ENCODE measurements around the gene TRAPPC2.
A peak's percentile ranks its signal among the peaks of the same experiment; 100 is the strongest.

TRAPPC2 gene

DNA sequence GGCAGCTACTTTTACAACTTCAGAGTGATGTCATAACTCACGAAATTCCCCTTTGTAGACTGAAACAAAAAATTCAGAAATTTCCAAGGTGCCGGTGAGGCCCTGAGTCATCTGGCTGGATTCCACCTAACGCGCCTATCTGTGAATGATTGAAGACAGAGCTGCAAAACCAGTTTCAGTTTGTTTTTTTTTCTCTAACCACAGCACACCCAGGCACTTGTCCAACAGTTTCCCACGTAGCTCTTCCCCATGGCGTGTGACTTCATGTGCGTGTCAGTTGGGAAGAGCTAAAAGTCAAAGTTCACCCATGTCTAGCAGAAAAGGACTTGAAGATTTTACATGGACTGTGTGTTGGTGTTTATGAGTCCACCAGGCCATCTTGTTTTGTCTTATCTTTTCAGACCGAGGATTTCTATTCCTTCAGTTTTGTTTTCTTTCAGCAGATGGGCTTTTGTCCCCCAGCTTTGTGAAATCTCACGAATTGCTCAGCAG, 65.1 kb downstream of the TRAPPC2 start:
- DNase-seq (ENCODE audit: low spot score) = peak; percentile 80

DNA sequence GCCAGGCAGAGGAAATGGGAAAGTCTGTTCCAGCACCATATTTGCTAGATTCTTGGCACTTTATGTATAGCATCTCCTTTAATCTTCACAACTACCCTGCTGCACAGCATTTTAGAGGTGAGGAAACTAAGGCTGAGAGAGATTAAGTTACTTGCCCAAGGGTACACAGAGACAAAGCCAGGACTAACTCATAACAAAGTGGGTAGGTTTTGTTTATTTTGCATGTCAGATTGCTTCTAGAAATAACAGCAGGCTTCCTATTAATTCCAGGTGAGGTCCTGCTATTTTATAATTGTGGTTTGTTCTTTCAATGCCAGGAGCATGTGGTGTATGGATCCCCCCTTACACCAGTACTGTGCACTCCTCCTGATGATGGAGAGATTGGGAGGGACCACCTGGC, 66.5 kb downstream of the TRAPPC2 start:
- no peak for DNase-seq (ENCODE audit: low spot score)

DNA sequence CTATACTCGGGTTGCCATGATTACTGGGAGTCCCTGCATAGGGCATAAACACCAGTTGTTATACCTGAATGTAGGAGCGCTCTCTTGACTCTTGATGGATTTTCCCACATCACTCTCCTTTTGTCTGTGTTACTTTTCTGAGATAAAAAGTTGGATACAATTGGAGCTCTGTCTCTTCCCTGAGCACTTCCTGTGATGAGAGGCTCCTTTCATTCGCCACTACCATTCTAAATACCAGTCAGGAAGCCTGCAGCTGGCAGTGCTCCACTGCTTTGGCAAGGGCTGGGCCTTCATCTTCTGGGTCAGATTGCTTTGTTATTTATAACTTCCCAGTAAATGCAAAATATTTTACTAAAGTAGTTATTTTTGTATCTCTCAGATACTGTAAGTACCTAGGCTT, 67.6 kb downstream of the TRAPPC2 start:
- DNase-seq (ENCODE audit: low spot score) = no peak

DNA sequence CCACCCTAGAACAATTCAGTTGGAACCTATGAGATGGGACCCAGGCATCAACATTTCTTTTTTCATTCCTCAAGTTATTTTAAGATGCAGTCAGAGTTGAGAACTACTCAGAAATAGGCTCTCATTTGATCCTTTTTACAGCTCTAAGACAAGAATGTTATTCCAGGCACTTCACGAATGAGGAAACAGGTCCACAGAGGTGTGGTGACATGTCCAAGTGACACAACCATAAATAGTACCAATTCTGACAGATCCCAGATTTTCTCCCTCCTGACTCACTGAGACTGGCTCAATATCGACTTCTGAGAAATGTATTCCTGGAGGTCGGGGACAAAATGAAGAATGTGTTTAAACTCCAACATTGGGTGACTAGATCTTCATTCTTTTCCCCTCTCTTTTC, 70.4 kb downstream of the TRAPPC2 start:
- DNase-seq (ENCODE audit: low spot score) = no peak

DNA sequence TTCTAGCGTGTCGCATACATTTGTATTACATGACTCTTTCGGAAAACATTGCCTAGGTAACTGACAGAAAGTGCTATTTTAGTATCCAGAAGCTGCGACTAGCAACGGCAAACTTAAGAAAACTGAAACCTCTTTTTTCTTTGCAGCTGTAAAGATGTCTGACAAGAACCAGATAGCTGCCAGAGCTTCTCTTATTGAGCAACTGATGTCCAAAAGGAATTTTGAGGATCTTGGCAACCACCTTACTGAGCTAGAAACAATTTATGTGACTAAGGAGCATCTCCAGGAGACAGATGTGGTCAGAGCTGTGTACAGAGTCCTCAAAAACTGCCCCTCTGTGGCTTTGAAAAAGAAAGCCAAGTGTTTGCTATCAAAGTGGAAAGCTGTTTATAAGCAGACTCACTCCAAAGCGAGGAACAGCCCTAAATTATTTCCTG, 72.0 kb downstream of the TRAPPC2 start:
- no peak for DNase-seq (ENCODE audit: low spot score)

All from SW480 (cell line).